Ovary (tissue), 9 donors: Measurements from ENCODE around the gene ZNF148. TPM values are rescaled to one million over a fixed set of nuclear protein-coding genes. Genes with fewer than 3 reads are reported as not detected.

Source experiments
- DNase-seq, 5 donors: peaks; one replicate each; pipeline ENCODE4 v3.0.0-alpha.2; 2019 to 2020
- H3K27ac ChIP-seq, 2 donors: fragments of 200-600 bp; one replicate each; pipeline versions ENCODE4 v1.5.1 to v1.8.0; 2019 to 2022
- H3K27me3 ChIP-seq: fragments of 200-600 bp; one replicate; pipeline ENCODE4 v1.8.0; 2022
- H3K36me3 ChIP-seq: fragments of 200-600 bp; sonication (generic); one replicate; pipeline ENCODE4 v1.5.1; 2019
- H3K4me1 ChIP-seq: one replicate; pipeline ENCODE4 v1.8.1; 2013; ENCODE audit warnings: mild to moderate bottlenecking, moderate library complexity; ENCODE audit not compliant: insufficient read depth
- H3K4me3 ChIP-seq: fragments of 200-600 bp; sonication (generic); one replicate; pipeline ENCODE4 v1.5.1; 2017
- H3K9me3 ChIP-seq, 2 donors: fragments of 200-600 bp in 1 of 2; sonication (generic) in 1 of 2; one replicate each; pipeline versions ENCODE4 v1.5.1 to v1.8.1; 2013 to 2019; ENCODE audit warnings: mild to moderate bottlenecking in 1 of 2, moderate library complexity in 1 of 2
- EP300 ChIP-seq: sonication (generic); formaldehyde crosslinking; IDR thresholded peaks from one replicate; pipeline ENCODE4 v1.6.1; 2017; ENCODE audit warnings: antibody characterized with exemption
- POLR2A ChIP-seq: fragments of 450-650 bp; IDR thresholded peaks from one replicate; pipeline ENCODE4 v1.6.1; 2017; ENCODE audit warnings: antibody characterized with exemption, mild to moderate bottlenecking, moderate library complexity
- WGBS, 3 donors: extraction: QIAGEN DNeasy Blood & Tissue Kit in 1 of 3; methylation state at CpG; one replicate each; pipeline versions ENCODE4 v1.1.5 to v1.1.7; 2013 to 2017; 5-methylcytosine and 5-hydroxymethylcytosine counted together
- intact Hi-C, 4 donors: fragments of 100-400 bp; cut with DNase I; formaldehyde crosslinking; loops; one replicate each; pipeline versions ENCODE4 v1.11.0 to v1.15.1; 2022 to 2023
- polyA plus RNA-seq, 2 donors: library from polyadenylated mRNA; stranded (reverse); fragments of 200-250 nt in 1 of 2; fragments of 350-450 nt in 1 of 2; fragmentation: Illumina TruSeq in 1 of 2; extraction: RNeasy Lipid Tissue Mini Kit (QIAGEN cat#74804) in 1 of 2; gene quantifications; one replicate each; pipeline ENCODE4 v1.2.3, GENCODE V29; 2013 to 2014
- total RNA-seq, 7 donors: library from RNA; depleted of rRNA in 2 of 7; stranded (reverse); fragments of >200 nt in 2 of 7; fragmentation: NEBNext Ultra II Directional in 3 of 7; extraction: Animal tissue kit (Norgen Biotek cat#: 25700) in 3 of 7; gene quantifications; one replicate each; pipeline versions ENCODE4 v1.1.0 to v1.2.4, GENCODE V29; 2016 to 2023
- TF ChIP-seq, protein P1 (sequence below), 3 donors: fragments of 450-650 bp in 2 of 3; fragments of 200-600 bp in 1 of 3; IDR thresholded peaks; one replicate each; pipeline versions ENCODE4 v1.5.1 to v1.8.0; 2016 to 2022; ENCODE audit warnings: antibody characterized with exemption in 3 of 3, mild to moderate bottlenecking in 1 of 3
- donor health status: DM: no; HTN: no; CAD: no; lungs with moderate emphysema.
- donor health status: DM: no; HTN: no; CAD: no.
- donor health status: Bipolar disorder and iron deficiency.
- donor health status: DM: yes; HTN: yes; CAD: no.
- donor health status: DM: no; HTN: no; CAD: no.
- donor health status: DM: yes; HTN: yes; CAD: no.

ZNF148 gene
- total and polyA plus RNA-seq, 9 donors = 9.1 to 98.8 (median 66.8) TPM

GRCh38 chr3:125278155-125278554, 97.0 kb downstream of the ZNF148 start:
- Histone ChIP-seq H3K9me3 (no peaks in the 10 kb centered on the region), H3K27me3 (no peaks in the 10 kb centered on the region), H3K4me3 (no peak overlapping the region), H3K27ac (no peak overlapping the region), H3K4me1 (no peaks in the 10 kb centered on the region), H3K36me3 (no peaks in the 10 kb centered on the region)
- TF ChIP-seq, protein P1, sequence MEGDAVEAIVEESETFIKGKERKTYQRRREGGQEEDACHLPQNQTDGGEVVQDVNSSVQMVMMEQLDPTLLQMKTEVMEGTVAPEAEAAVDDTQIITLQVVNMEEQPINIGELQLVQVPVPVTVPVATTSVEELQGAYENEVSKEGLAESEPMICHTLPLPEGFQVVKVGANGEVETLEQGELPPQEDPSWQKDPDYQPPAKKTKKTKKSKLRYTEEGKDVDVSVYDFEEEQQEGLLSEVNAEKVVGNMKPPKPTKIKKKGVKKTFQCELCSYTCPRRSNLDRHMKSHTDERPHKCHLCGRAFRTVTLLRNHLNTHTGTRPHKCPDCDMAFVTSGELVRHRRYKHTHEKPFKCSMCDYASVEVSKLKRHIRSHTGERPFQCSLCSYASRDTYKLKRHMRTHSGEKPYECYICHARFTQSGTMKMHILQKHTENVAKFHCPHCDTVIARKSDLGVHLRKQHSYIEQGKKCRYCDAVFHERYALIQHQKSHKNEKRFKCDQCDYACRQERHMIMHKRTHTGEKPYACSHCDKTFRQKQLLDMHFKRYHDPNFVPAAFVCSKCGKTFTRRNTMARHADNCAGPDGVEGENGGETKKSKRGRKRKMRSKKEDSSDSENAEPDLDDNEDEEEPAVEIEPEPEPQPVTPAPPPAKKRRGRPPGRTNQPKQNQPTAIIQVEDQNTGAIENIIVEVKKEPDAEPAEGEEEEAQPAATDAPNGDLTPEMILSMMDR (IDR thresholded peaks at IDR 0.05) = no peak
- TF ChIP-seq POLR2A (no peak), EP300 (no peak)
- WGBS, 3 donors = 92 to 97% (median 94%) methylated on average over 2 of the region's 2 CpGs
- DNase-seq = no peak
- intact Hi-C loops = no loop called here

DNA sequence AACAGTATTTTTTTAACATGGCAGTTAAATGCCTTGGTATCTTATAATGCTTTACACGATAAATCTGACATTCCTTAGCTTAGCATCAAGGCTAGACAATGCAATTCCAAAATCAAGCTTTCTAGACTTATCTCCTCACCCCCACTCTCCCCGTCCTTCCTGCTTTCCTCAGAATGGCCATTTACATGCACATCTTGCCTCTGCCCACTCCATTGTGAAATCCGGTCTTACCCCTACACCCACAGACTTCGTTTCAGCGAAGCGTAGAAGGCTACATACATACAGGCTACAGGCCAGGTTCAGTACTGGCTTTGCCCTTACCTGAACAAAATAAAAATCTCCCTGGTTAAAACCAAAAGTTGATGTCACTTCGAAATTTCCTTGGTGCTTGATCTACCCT, 104.0 kb downstream of the ZNF148 start:
- Histone ChIP-seq H3K4me3 (no peak overlapping the region), H3K9me3 (no peaks in the 10 kb centered on the region), H3K36me3 (no peaks in the 10 kb centered on the region), H3K4me1 (no peaks in the 10 kb centered on the region), H3K27me3 (no peaks in the 10 kb centered on the region), H3K27ac (no peak overlapping the region)
- no peak for DNase-seq
- TF ChIP-seq, protein P1 (IDR thresholded peaks at IDR 0.05) = no peak
- no peak for TF ChIP-seq EP300
- no peak for TF ChIP-seq POLR2A
- WGBS, 3 donors = 70 to 86% (median 73%) methylated on average over 7 of the region's 7 CpGs
- intact Hi-C loops = no loop called here

DNA sequence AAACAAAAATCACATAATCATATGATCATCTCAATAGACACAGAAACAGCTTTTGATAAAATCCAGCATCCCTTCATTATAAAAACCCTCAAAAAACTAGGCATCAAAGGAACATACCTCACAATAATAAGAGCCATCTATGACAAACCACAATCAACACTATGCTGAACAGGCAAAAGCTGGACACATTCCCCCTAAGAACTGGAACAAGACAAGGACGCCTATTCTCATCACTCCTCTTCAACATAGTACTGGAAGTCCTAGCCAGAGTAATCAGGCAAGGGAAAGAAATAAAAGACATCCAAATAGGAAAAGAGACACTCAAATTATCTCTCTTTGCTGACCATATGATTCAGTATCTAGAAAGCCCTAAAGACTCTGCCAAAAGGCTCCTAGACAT, 107.7 kb downstream of the ZNF148 start:
- no peaks in the 10 kb centered on the region for H3K4me1 ChIP-seq
- no peak for DNase-seq
- 19 to 77% (median 46%) methylated on average over 1 of the region's 1 CpG for WGBS, 3 donors
- no peaks in the 10 kb centered on the region for H3K36me3 ChIP-seq
- H3K4me3 ChIP-seq = no peak overlapping the region
- intact Hi-C loops = no loop called here
- no peaks in the 10 kb centered on the region for H3K9me3 ChIP-seq
- H3K27me3 ChIP-seq = no peaks in the 10 kb centered on the region
- no peak overlapping the region for H3K27ac ChIP-seq
- TF ChIP-seq, protein P1 (IDR thresholded peaks at IDR 0.05) = no peak

- intact Hi-C loops = no loop called here
These were observed 108.2 kb downstream of the ZNF148 start for GRCh38 chr3:125266971-125267370.

More at GRCh38 chr3:125266971-125267370, 108.2 kb downstream of the ZNF148 start:
- DNase-seq = no peak
- Histone ChIP-seq H3K36me3 (no peaks in the 10 kb centered on the region), H3K4me1 (no peaks in the 10 kb centered on the region), H3K27me3 (no peaks in the 10 kb centered on the region), H3K4me3 (no peak overlapping the region), H3K9me3 (no peaks in the 10 kb centered on the region), H3K27ac (no peak overlapping the region)
- TF ChIP-seq POLR2A (no peak), EP300 (no peak)
- TF ChIP-seq, protein P1 (IDR thresholded peaks at IDR 0.05) = no peak
- 16 to 28% (median 20%) methylated on average over 3 of the region's 3 CpGs for WGBS, 3 donors
